ENCODE measurements around the gene EVC2. TPM values are rescaled to one million over a fixed set of nuclear protein-coding genes. Genes with fewer than 3 reads are reported as not detected.

The EVC2 gene
- total RNA-seq, 5 donors from 2014 or later (not counting 1 experiment from before 2014, with no cell fraction given), result 1.1 to 2.9 (median 1.8) TPM

GRCh38 chr4:5720980-5721379 is 12.6 kb upstream of the EVC2 start:
- Mint-ChIP-seq H3K4me1 (no peaks in the 10 kb centered on the region), H3K4me3 (no peak overlapping the region), H3K9me3 (peaks cover 2 to 12% (median 10%) of the 10 kb centered on the region in 3 donors), H3K27me3 (peaks cover 0 to 18% of the 10 kb centered on the region in 2 donors), H3K36me3 (no peaks in the 10 kb centered on the region), H3K27ac (no peak overlapping the region)
- Histone ChIP-seq H3K4me3 (ENCODE audit: control insufficient read depth in 1 of 2, extremely low read depth in 1 of 2, low read length in 1 of 2) (no peak overlapping the region), H3K9me3 (no peaks in the 10 kb centered on the region), H3K4me1 (ENCODE audit: control insufficient read depth in 1 of 2, extremely low read depth in 1 of 2, insufficient read depth in 2 of 2, low read length in 2 of 2) (no peaks in the 10 kb centered on the region), H3K36me3 (ENCODE audit: control insufficient read depth in 2 of 2, extremely low read depth in 1 of 2, insufficient read depth in 1 of 2, low read length in 1 of 2) (no peaks in the 10 kb centered on the region), H3K27ac (ENCODE audit: low read length) (no peak overlapping the region), H3K27me3 (replicated peaks in 1 of 2; ENCODE audit: control insufficient read depth in 2 of 2, extremely low read depth in 1 of 2, insufficient read depth in 2 of 2, low read length in 1 of 2) (peaks cover 0 to 6% of the 10 kb centered on the region in 2 experiments)
- DNase-seq, result no peak
- CTCF ChIA-PET, result no interaction called here
- POLR2A ChIA-PET, result no interaction called here
- no peak for ATAC-seq (replicated peaks in 1 of 4)
- WGBS (ENCODE audit: insufficient coverage), result 73% methylated on average over 2 of the region's 3 CpGs

- H3K27me3 Mint-ChIP-seq, result peaks cover 0 to 18% of the 10 kb centered on the region in 2 donors
- H3K4me1 ChIP-seq (ENCODE audit: control insufficient read depth in 1 of 2, extremely low read depth in 1 of 2, insufficient read depth in 2 of 2, low read length in 2 of 2), result no peaks in the 10 kb centered on the region
- peaks cover 0 to 6% of the 10 kb centered on the region in 2 experiments for H3K27me3 ChIP-seq (replicated peaks in 1 of 2; ENCODE audit: control insufficient read depth in 2 of 2, extremely low read depth in 1 of 2, insufficient read depth in 2 of 2, low read length in 1 of 2)
- ChIA-PET POLR2A (no interaction called here), CTCF (no interaction called here)
- peaks cover 3 to 12% (median 11%) of the 10 kb centered on the region in 3 donors for H3K9me3 Mint-ChIP-seq
- H3K9me3 ChIP-seq, result no peaks in the 10 kb centered on the region
- DNase-seq (no peak), ATAC-seq (replicated peaks in 1 of 4) (no peak)
- H3K27ac ChIP-seq (ENCODE audit: low read length), result no peak overlapping the region
- no peak overlapping the region for H3K27ac Mint-ChIP-seq
- no peak overlapping the region for H3K4me3 Mint-ChIP-seq
- H3K36me3 Mint-ChIP-seq, result no peaks in the 10 kb centered on the region
- no peaks in the 10 kb centered on the region for H3K4me1 Mint-ChIP-seq
- H3K4me3 ChIP-seq (ENCODE audit: control insufficient read depth in 1 of 2, extremely low read depth in 1 of 2, low read length in 1 of 2), result no peak overlapping the region
- H3K36me3 ChIP-seq (ENCODE audit: control insufficient read depth in 2 of 2, extremely low read depth in 1 of 2, insufficient read depth in 1 of 2, low read length in 1 of 2), result no peaks in the 10 kb centered on the region
- whole genome bisulfite sequencing (ENCODE audit: insufficient coverage), result 78% methylated on average over 10 of the region's 16 CpGs
Measured at GRCh38 chr4:5720157-5720850, 11.9 kb upstream of the EVC2 start.

GRCh38 chr4:5719350-5720055 is 11.1 kb upstream of the EVC2 start:
- POLR2A ChIA-PET, result no interaction called here
- peaks cover 0 to 6% of the 10 kb centered on the region in 2 experiments for H3K27me3 ChIP-seq (replicated peaks in 1 of 2; ENCODE audit: control insufficient read depth in 2 of 2, extremely low read depth in 1 of 2, insufficient read depth in 2 of 2, low read length in 1 of 2)

GRCh38 chr4:5718411-5718810 is 10.1 kb upstream of the EVC2 start:
- Histone ChIP-seq H3K27ac (ENCODE audit: low read length) (no peak overlapping the region), H3K9me3 (no peaks in the 10 kb centered on the region), H3K4me1 (ENCODE audit: control insufficient read depth in 1 of 2, extremely low read depth in 1 of 2, insufficient read depth in 2 of 2, low read length in 2 of 2) (no peaks in the 10 kb centered on the region), H3K4me3 (ENCODE audit: control insufficient read depth in 1 of 2, extremely low read depth in 1 of 2, low read length in 1 of 2) (no peak overlapping the region), H3K27me3 (replicated peaks in 1 of 2; ENCODE audit: control insufficient read depth in 2 of 2, extremely low read depth in 1 of 2, insufficient read depth in 2 of 2, low read length in 1 of 2) (peaks cover 0 to 6% of the 10 kb centered on the region in 2 experiments), H3K36me3 (ENCODE audit: control insufficient read depth in 2 of 2, extremely low read depth in 1 of 2, insufficient read depth in 1 of 2, low read length in 1 of 2) (no peaks in the 10 kb centered on the region)
- 58% methylated on average over 2 of the region's 4 CpGs for WGBS (ENCODE audit: insufficient coverage)
- POLR2A ChIA-PET, result no interaction called here
- DNase-seq, result no peak
- CTCF ChIA-PET, result no interaction called here
- peaks cover 4% of the 10 kb centered on the region for H3K36me3 Mint-ChIP-seq
- no peak overlapping the region for H3K4me3 Mint-ChIP-seq
- ATAC-seq (replicated peaks in 1 of 4), result no peak
- no peak overlapping the region for H3K27ac Mint-ChIP-seq
- H3K27me3 Mint-ChIP-seq, result peaks cover 2 to 21% of the 10 kb centered on the region in 2 donors
- H3K4me1 Mint-ChIP-seq, result no peaks in the 10 kb centered on the region
- peaks cover 6 to 20% (median 16%) of the 10 kb centered on the region in 3 donors for H3K9me3 Mint-ChIP-seq

More at GRCh38 chr4:5719350-5720055, 11.1 kb upstream of the EVC2 start:
- Mint-ChIP-seq H3K36me3 (peaks cover 4% of the 10 kb centered on the region), H3K9me3 (peaks cover 3 to 16% (median 12%) of the 10 kb centered on the region in 3 donors), H3K4me3 (no peak overlapping the region), H3K4me1 (no peaks in the 10 kb centered on the region), H3K27ac (no peak overlapping the region), H3K27me3 (peaks cover 0 to 18% of the 10 kb centered on the region in 2 donors)
- DNase-seq (no peak), ATAC-seq (replicated peaks in 1 of 4) (no peak)
- Histone ChIP-seq H3K4me1 (ENCODE audit: control insufficient read depth in 1 of 2, extremely low read depth in 1 of 2, insufficient read depth in 2 of 2, low read length in 2 of 2) (no peaks in the 10 kb centered on the region), H3K36me3 (ENCODE audit: control insufficient read depth in 2 of 2, extremely low read depth in 1 of 2, insufficient read depth in 1 of 2, low read length in 1 of 2) (no peaks in the 10 kb centered on the region), H3K9me3 (no peaks in the 10 kb centered on the region), H3K27ac (ENCODE audit: low read length) (no peak overlapping the region), H3K4me3 (ENCODE audit: control insufficient read depth in 1 of 2, extremely low read depth in 1 of 2, low read length in 1 of 2) (no peak overlapping the region)
- WGBS (ENCODE audit: insufficient coverage), result 78% methylated on average over 3 of the region's 7 CpGs
- CTCF ChIA-PET, result no interaction called here

GRCh38 chr4:5717449-5718158 is 9.2 kb upstream of the EVC2 start:
- Histone ChIP-seq H3K4me1 (ENCODE audit: control insufficient read depth in 1 of 2, extremely low read depth in 1 of 2, insufficient read depth in 2 of 2, low read length in 2 of 2) (no peaks in the 10 kb centered on the region), H3K27ac (ENCODE audit: low read length) (no peak overlapping the region), H3K9me3 (no peaks in the 10 kb centered on the region), H3K36me3 (ENCODE audit: control insufficient read depth in 2 of 2, extremely low read depth in 1 of 2, insufficient read depth in 1 of 2, low read length in 1 of 2) (no peaks in the 10 kb centered on the region), H3K4me3 (ENCODE audit: control insufficient read depth in 1 of 2, extremely low read depth in 1 of 2, low read length in 1 of 2) (no peak overlapping the region), H3K27me3 (replicated peaks in 1 of 2; ENCODE audit: control insufficient read depth in 2 of 2, extremely low read depth in 1 of 2, insufficient read depth in 2 of 2, low read length in 1 of 2) (peaks cover 3 to 6% of the 10 kb centered on the region in 2 experiments)
- Mint-ChIP-seq H3K9me3 (peaks cover 6 to 20% (median 17%) of the 10 kb centered on the region in 3 donors), H3K36me3 (peaks cover 4% of the 10 kb centered on the region), H3K27ac (no peak overlapping the region), H3K4me1 (no peaks in the 10 kb centered on the region), H3K4me3 (no peak overlapping the region), H3K27me3 (peaks cover 7 to 23% of the 10 kb centered on the region in 2 donors)
- no peak for ATAC-seq (replicated peaks in 1 of 4)
- no peak for DNase-seq
- ChIA-PET POLR2A (no interaction called here), CTCF (no interaction called here)
- WGBS (ENCODE audit: insufficient coverage), result 80% methylated on average over 2 of the region's 4 CpGs

- ChIA-PET POLR2A (no interaction called here), CTCF (no interaction called here)
- no peak overlapping the region for H3K4me3 Mint-ChIP-seq
- 62% methylated on average over 1 of the region's 2 CpGs for WGBS (ENCODE audit: insufficient coverage)
- Histone ChIP-seq H3K27me3 (replicated peaks in 1 of 2; ENCODE audit: control insufficient read depth in 2 of 2, extremely low read depth in 1 of 2, insufficient read depth in 2 of 2, low read length in 1 of 2) (peaks cover 9 to 15% of the 10 kb centered on the region in 2 experiments), H3K36me3 (ENCODE audit: control insufficient read depth in 2 of 2, extremely low read depth in 1 of 2, insufficient read depth in 1 of 2, low read length in 1 of 2) (no peaks in the 10 kb centered on the region), H3K4me1 (ENCODE audit: control insufficient read depth in 1 of 2, extremely low read depth in 1 of 2, insufficient read depth in 2 of 2, low read length in 2 of 2) (peaks cover 0 to 2% of the 10 kb centered on the region in 2 experiments), H3K4me3 (ENCODE audit: control insufficient read depth in 1 of 2, extremely low read depth in 1 of 2, low read length in 1 of 2) (no peak overlapping the region), H3K27ac (ENCODE audit: low read length) (no peak overlapping the region), H3K9me3 (no peaks in the 10 kb centered on the region)
- peaks cover 6 to 21% (median 20%) of the 10 kb centered on the region in 3 donors for H3K9me3 Mint-ChIP-seq
- H3K4me1 Mint-ChIP-seq, result peaks cover 0 to 3% (median 0%) of the 10 kb centered on the region in 3 donors
- no peak for ATAC-seq (replicated peaks in 1 of 4)
- no peak overlapping the region for H3K27ac Mint-ChIP-seq
- H3K27me3 Mint-ChIP-seq, result peaks cover 16 to 33% of the 10 kb centered on the region in 2 donors
- DNase-seq, result no peak
- H3K36me3 Mint-ChIP-seq, result peaks cover 4% of the 10 kb centered on the region
Measured at GRCh38 chr4:5716391-5716790, 8.0 kb upstream of the EVC2 start.
